RWPE1 (cell line): Measurements from ENCODE around the gene BSN.

ENCODE experiments used
- CTCF ChIA-PET: fragments of 350-600 bp; sonication (Branson Sonifier 250); formaldehyde crosslinking; extraction: SDS; loops from one replicate; lab custom pipeline; 2021; lab: Yijun Ruan, JAX
- POLR2A ChIA-PET: fragments of 400-600 bp; formaldehyde crosslinking; extraction: SDS; loops from one replicate; lab custom pipeline; 2020; ENCODE audit warnings: antibody characterized with exemption; ENCODE audit not compliant: low non-redundant PET; lab: Yijun Ruan, JAX
- DNase-seq: peaks from one replicate; pipeline ENCODE4 v3.0.0; 2012; ENCODE audit warnings: low spot score
- H3K27ac ChIP-seq: fragments of 450-650 bp; 2 replicates; pipeline ENCODE4 v1.5.1; 2017
- TF ChIP-seq, protein P1 (sequence below): fragments of 450-650 bp; conservative IDR thresholded peaks from 2 replicates; pipeline ENCODE4 v1.5.1; 2017; ENCODE audit warnings: low read depth, mild to moderate bottlenecking

BSN gene

DNA sequence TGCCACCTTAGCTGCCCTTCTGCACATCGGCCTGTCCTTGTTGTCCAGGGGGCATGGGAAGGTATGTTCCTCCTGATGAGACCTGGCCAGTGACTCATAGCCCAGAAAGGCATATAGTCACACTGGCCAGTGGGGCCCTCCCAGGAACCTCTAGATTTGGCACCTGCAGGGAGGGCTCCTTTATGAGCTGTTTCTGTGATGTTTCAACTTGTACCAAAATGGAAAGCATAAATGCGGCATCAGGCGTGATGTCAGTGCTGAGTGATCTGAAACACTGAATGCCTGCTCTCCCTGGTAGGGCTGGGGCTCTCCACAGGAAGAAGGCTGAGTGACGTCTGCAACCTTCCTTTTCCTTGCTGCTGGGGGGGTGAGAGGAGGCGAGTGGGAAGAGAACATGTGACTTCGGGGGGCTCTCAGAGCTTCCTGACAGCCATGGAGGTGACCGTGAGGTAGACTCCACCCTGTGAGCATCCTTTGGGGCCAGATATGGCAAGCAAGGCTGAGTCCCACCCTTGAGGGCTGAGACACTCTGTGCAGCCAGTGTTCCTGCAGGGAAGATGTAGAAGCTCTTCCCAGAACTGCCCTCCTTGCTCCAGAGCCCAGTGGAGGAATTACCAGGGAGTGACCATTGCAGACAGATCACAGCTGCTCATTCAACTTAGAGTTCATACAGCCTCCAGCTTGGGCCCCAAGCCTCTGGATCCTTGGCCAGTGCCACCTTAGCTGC lies 82.8 kb downstream of the BSN start:
- peak overlapping the region; percentile 97 for H3K27ac ChIP-seq
- TF ChIP-seq, protein P1, sequence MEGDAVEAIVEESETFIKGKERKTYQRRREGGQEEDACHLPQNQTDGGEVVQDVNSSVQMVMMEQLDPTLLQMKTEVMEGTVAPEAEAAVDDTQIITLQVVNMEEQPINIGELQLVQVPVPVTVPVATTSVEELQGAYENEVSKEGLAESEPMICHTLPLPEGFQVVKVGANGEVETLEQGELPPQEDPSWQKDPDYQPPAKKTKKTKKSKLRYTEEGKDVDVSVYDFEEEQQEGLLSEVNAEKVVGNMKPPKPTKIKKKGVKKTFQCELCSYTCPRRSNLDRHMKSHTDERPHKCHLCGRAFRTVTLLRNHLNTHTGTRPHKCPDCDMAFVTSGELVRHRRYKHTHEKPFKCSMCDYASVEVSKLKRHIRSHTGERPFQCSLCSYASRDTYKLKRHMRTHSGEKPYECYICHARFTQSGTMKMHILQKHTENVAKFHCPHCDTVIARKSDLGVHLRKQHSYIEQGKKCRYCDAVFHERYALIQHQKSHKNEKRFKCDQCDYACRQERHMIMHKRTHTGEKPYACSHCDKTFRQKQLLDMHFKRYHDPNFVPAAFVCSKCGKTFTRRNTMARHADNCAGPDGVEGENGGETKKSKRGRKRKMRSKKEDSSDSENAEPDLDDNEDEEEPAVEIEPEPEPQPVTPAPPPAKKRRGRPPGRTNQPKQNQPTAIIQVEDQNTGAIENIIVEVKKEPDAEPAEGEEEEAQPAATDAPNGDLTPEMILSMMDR, result no peak
- CTCF ChIA-PET, result interaction anchor here (0.6 kb wide), 1 partner anchor 392 kb away, joined by 3 read pairs; no protein-coding TSS in a partner anchor
- POLR2A ChIA-PET, result no interaction called here
- peak; percentile 54 for DNase-seq

DNA sequence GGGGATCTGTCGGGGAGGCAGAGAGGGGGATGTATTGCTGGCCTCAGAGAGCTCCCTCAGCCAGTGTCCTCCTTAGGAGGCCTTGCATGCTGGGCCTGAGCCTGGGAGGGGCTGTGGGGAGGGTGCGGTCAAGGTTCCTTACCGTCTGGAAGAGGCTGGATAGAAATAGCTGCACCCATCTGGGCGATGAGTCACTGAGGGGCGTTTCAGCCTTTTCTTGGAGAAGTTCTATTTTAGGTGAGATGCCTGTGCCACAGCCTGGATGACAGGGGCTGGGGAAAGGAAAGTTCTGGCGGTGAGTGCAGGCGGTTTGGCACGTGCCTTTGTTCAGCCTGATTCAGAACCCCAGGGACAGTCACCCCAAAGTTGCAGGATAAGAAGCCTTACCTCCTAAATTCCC lies 84.2 kb downstream of the BSN start:
- TF ChIP-seq, protein P1, result no peak
- H3K27ac ChIP-seq, result peak overlapping the region; percentile 97
- ChIA-PET CTCF (interaction anchor here (0.6 kb wide), 1 partner anchor 53 kb away, joined by 3 read pairs; no protein-coding TSS in a partner anchor), POLR2A (no interaction called here)
- DNase-seq, result peak; percentile 67

DNA sequence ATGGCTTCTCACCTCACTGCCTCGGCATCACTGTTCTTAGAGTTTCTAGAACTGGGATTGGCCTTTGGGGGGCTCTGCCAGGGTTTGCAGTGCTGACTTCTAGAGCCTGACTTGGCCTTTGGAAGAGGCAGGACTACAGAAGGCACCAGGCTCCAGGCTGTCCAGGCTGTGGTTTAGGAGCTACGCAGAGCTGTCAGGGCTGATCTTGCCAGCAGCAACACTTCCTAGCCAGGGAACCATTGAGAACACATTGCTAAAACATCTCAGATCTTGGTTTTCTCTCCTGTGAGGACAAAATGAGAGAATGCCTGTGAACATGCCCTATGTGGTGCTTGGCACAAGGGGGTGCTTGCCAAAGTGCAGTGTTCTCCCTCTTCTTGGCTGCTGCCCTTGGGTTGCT lies 85.3 kb downstream of the BSN start:
- ChIA-PET CTCF (no interaction called here), POLR2A (no interaction called here)
- peak overlapping the region; percentile 97 for H3K27ac ChIP-seq
- TF ChIP-seq, protein P1, result no peak
- no peak for DNase-seq

DNA sequence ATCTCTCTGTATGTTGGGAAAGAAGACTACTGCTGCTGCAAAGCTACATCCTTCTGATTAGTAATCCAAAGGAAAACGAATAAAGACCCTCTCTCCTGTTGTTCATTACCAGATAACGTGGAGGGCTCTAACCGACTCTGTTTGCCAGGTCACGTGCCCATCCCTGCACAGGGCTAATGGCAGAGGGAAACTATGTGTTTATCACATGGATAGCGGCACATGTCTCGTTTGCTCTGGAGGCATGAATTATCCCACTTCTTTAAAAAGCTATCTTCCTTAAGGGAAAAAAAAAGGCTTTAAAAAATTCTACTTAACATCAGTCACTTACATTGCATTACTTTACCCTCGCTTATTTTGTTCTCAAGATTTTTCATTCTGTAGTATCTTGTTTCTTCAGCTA lies 87.0 kb downstream of the BSN start:
- no peak overlapping the region for H3K27ac ChIP-seq
- ChIA-PET CTCF (interaction anchor here (0.6 kb wide), 1 partner anchor 215 kb away, joined by 3 read pairs; no protein-coding TSS in a partner anchor), POLR2A (no interaction called here)
- TF ChIP-seq, protein P1, result no peak
- DNase-seq, result no peak

DNA sequence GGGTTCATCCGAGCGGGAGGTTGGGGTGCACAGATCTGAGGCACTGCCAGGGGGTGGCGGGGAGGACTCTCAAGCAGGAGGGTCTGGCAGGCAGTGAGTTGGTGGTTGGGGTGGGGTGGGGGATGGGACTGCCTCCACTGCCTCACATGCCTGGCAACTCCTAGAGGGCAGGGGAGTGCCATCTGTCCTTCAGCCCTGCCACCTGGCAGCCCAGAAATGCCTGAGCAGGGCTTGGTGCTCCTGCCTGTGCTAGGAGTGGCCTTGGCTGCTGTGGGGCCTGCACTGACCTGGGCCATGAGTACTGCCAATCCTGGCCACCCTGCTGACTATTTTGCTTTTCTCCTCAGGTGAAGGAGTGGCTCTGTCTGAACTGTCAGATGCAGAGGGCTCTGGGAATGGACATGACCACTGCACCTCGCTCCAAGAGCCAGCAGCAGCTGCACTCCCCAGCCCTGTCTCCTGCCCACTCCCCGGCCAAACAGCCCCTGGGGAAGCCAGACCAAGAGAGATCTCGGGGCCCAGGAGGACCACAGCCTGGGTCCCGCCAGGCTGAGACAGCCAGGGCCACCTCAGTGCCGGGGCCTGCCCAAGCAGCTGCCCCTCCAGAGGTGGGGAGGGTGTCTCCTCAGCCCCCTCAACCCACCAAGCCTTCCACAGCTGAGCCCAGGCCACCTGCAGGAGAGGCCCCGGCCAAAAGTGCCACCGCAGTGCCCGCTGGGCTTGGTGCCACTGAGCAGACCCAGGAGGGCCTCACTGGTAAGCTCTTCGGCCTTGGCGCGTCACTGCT lies 87.8 kb downstream of the BSN start:
- TF ChIP-seq, protein P1, result no peak
- ChIA-PET CTCF (no interaction called here), POLR2A (no interaction called here)
- no peak for DNase-seq
- peak overlapping the region; percentile 27 for H3K27ac ChIP-seq

DNA sequence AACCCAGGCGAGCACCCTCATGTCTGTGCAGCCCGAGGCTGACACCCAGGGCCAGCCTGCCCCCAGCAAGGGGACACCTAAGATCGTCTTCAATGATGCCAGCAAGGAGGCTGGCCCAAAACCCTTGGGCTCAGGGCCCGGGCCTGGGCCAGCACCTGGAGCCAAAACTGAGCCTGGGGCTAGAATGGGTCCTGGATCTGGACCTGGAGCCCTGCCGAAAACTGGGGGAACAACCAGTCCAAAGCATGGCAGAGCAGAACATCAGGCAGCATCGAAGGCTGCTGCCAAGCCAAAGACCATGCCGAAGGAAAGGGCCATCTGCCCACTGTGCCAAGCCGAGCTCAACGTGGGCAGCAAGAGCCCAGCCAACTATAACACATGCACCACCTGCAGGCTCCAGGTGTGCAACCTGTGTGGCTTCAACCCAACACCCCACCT lies 88.5 kb downstream of the BSN start:
- DNase-seq, result no peak
- TF ChIP-seq, protein P1, result no peak
- POLR2A ChIA-PET, result no interaction called here
- CTCF ChIA-PET, result no interaction called here
- no peak overlapping the region for H3K27ac ChIP-seq
